HG02840 (cell line): Measurements from ENCODE around the gene ERICH2.

Experiments used
- ATAC-seq: cut with Tn5 transposase; IDR thresholded peaks from one replicate; pipeline ENCODE4 v1.9.1; 2021; ENCODE audit warnings: mild to moderate bottlenecking, moderate library complexity, moderate number of reproducible peaks; ENCODE audit not compliant: unreplicated experiment, low FRiP score

Gene ERICH2

GRCh38 chr2:170761572-170761971 lies 8.6 kb upstream of the ERICH2 start:
- ATAC-seq: no peak

- no peak for ATAC-seq
Measured at GRCh38 chr2:170762760-170763159, 7.4 kb upstream of the ERICH2 start.

- ATAC-seq: no peak
Measured at GRCh38 chr2:170763232-170763631, 6.9 kb upstream of the ERICH2 start.

GRCh38 chr2:170764880-170765261 lies 5.3 kb upstream of the ERICH2 start:
- ATAC-seq: no peak

GRCh38 chr2:170766693-170767092 lies 3.5 kb upstream of the ERICH2 start:
- ATAC-seq: no peak

GRCh38 chr2:170770606-170771420 lies 635 bp downstream of the ERICH2 start:
- peak; percentile 75 for ATAC-seq

GRCh38 chr2:170771421-170771937 lies 1.3 kb downstream of the ERICH2 start:
- no peak for ATAC-seq

- ATAC-seq: no peak
Measured at GRCh38 chr2:170772295-170772694, 2.1 kb downstream of the ERICH2 start.

GRCh38 chr2:170774074-170774473 lies 3.9 kb downstream of the ERICH2 start:
- ATAC-seq: no peak

GRCh38 chr2:170778900-170779299 lies 8.7 kb downstream of the ERICH2 start:
- no peak for ATAC-seq

GRCh38 chr2:170779304-170779703 lies 9.1 kb downstream of the ERICH2 start:
- ATAC-seq: no peak

- no peak for ATAC-seq
Measured at GRCh38 chr2:170782673-170783072, 12.5 kb downstream of the ERICH2 start.

- no peak for ATAC-seq
Measured at GRCh38 chr2:170783549-170783948, 13.4 kb downstream of the ERICH2 start.

- no peak for ATAC-seq
Measured at GRCh38 chr2:170798996-170799395, 28.8 kb downstream of the ERICH2 start.

GRCh38 chr2:170806548-170806947 lies 36.4 kb downstream of the ERICH2 start:
- no peak for ATAC-seq

GRCh38 chr2:170812710-170813600 lies 42.8 kb downstream of the ERICH2 start:
- ATAC-seq: no peak

GRCh38 chr2:170813611-170814532 lies 43.7 kb downstream of the ERICH2 start:
- no peak for ATAC-seq

GRCh38 chr2:170814533-170815230 lies 44.5 kb downstream of the ERICH2 start:
- ATAC-seq: no peak

GRCh38 chr2:170815311-170815710 lies 45.1 kb downstream of the ERICH2 start:
- ATAC-seq: no peak
